HFFc6 (cell line): Measurements from ENCODE around the gene RS1. TPM values are rescaled to one million over a fixed set of nuclear protein-coding genes. Genes with fewer than 3 reads are reported as not detected.

Experiments
- DNase-seq: peaks from one replicate; pipeline ENCODE4 v3.0.0-alpha.2; 2018
- H3K27ac Mint-ChIP-seq: 2 replicates; pipeline ENCODE4 v1.8.0; 2020; ENCODE audit warnings: mild to moderate bottlenecking, mixed read lengths
- H3K27me3 Mint-ChIP-seq: 2 replicates; pipeline ENCODE4 v1.8.0; 2021; ENCODE audit warnings: mild to moderate bottlenecking, moderate library complexity, mixed read lengths; ENCODE audit not compliant: insufficient read depth
- H3K36me3 Mint-ChIP-seq: 2 replicates; pipeline ENCODE4 v1.8.0; 2021; ENCODE audit warnings: low read depth, mixed read lengths
- H3K4me1 Mint-ChIP-seq: 2 replicates; pipeline ENCODE4 v1.8.0; 2020; ENCODE audit warnings: low read depth, mixed read lengths
- H3K4me3 Mint-ChIP-seq: 2 replicates; pipeline ENCODE4 v1.8.0; 2020; ENCODE audit warnings: mild to moderate bottlenecking, moderate library complexity, mixed read lengths
- H3K9me3 Mint-ChIP-seq: 2 replicates; pipeline ENCODE4 v1.8.0; 2020; ENCODE audit warnings: mild to moderate bottlenecking, mixed read lengths
- total RNA-seq, 6 experiments: library from RNA; stranded (reverse); fragmentation: NEBNext Ultra II Directional; extraction: Animal tissue kit (Norgen Biotek cat#: 25700); gene quantifications; 2 replicates in 1 of 6; 3 replicates in 5 of 6; pipeline ENCODE4 v1.2.3, GENCODE V29; 2021
- TF ChIP-seq, protein P1 (sequence below): fragments of 200-600 bp; sonication (generic); IDR thresholded peaks from 2 replicates; pipeline ENCODE4 v1.5.0; 2021; ENCODE audit warnings: antibody characterized with exemption, mild to moderate bottlenecking

Gene RS1
- total RNA-seq, 6 experiments from 2014 or later = not detected

DNA sequence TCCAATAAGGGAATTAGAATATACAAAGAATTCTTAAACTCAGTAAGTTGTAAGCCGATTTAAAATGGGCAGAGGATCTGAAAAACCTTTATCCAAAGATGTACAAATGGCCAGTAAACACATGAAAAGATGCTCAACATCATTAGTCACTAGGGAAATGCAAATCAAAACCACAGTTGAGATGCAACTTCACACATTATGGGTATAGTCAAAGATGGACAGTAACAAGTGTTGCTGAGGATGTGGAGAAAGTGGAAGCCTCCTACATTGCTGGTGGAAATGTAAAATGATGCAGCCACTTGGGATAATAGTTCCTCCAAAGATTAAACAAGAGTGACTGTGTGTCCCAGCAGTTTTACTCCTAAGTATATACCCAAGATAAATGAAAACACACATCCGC, 32.6 kb downstream of the RS1 start:
- TF ChIP-seq, protein P1, sequence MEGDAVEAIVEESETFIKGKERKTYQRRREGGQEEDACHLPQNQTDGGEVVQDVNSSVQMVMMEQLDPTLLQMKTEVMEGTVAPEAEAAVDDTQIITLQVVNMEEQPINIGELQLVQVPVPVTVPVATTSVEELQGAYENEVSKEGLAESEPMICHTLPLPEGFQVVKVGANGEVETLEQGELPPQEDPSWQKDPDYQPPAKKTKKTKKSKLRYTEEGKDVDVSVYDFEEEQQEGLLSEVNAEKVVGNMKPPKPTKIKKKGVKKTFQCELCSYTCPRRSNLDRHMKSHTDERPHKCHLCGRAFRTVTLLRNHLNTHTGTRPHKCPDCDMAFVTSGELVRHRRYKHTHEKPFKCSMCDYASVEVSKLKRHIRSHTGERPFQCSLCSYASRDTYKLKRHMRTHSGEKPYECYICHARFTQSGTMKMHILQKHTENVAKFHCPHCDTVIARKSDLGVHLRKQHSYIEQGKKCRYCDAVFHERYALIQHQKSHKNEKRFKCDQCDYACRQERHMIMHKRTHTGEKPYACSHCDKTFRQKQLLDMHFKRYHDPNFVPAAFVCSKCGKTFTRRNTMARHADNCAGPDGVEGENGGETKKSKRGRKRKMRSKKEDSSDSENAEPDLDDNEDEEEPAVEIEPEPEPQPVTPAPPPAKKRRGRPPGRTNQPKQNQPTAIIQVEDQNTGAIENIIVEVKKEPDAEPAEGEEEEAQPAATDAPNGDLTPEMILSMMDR = no peak
- no peaks in the 10 kb centered on the region for H3K9me3 Mint-ChIP-seq
- H3K27ac Mint-ChIP-seq = no peak overlapping the region
- no peaks in the 10 kb centered on the region for H3K36me3 Mint-ChIP-seq
- no peak for DNase-seq
- no peak overlapping the region for H3K4me3 Mint-ChIP-seq
- no peaks in the 10 kb centered on the region for H3K4me1 Mint-ChIP-seq
- H3K27me3 Mint-ChIP-seq = peaks cover 2% of the 10 kb centered on the region; the same call in 1 of the 2 replicates

DNA sequence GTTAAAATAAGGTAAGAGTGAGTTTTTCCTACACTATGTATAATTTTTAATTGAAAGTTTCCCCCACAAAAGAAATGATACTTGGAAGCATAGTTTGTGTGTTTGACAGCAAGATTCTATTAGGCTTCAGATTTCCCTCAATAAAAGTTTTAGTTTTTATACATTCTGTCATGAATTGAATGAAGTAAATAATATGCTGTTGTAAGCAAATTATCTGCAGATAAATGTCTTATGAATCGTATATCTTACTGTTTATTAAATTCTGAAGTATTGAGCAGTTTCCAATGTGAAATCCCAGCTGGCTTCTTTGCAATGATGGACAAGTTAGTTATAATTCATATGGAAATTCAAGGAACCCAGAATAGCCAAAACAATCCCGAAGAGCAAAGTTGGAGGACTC, 33.5 kb downstream of the RS1 start:
- H3K27me3 Mint-ChIP-seq = no peaks in the 10 kb centered on the region
- no peak for DNase-seq
- H3K4me1 Mint-ChIP-seq = no peaks in the 10 kb centered on the region
- H3K36me3 Mint-ChIP-seq = no peaks in the 10 kb centered on the region
- TF ChIP-seq, protein P1 = no peak
- no peak overlapping the region for H3K27ac Mint-ChIP-seq
- H3K4me3 Mint-ChIP-seq = no peak overlapping the region
- no peaks in the 10 kb centered on the region for H3K9me3 Mint-ChIP-seq

DNA sequence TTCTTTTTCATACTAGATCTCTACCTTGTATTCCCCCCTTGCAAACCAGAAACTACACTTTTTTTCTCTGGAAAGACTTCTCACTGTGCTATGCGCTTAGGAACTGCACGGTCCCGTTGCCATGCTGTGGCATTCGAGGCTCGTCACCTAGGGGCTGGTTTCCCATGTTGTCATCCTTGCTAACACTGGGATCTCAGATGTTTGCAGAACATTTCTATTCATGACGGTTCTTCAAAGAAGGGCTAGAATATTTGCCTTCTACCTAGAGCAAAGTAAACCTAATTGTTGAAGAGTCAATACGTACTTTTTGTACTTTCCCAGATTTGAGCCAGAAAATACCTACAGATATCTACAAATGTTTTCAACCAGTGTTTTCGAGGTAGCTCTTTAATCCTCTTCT, 41.0 kb downstream of the RS1 start:
- no peak overlapping the region for H3K4me3 Mint-ChIP-seq
- H3K36me3 Mint-ChIP-seq = no peaks in the 10 kb centered on the region
- no peak for DNase-seq
- no peaks in the 10 kb centered on the region for H3K27me3 Mint-ChIP-seq
- H3K9me3 Mint-ChIP-seq = no peaks in the 10 kb centered on the region
- TF ChIP-seq, protein P1 = no peak
- H3K27ac Mint-ChIP-seq = no peak overlapping the region
- H3K4me1 Mint-ChIP-seq = no peaks in the 10 kb centered on the region

DNA sequence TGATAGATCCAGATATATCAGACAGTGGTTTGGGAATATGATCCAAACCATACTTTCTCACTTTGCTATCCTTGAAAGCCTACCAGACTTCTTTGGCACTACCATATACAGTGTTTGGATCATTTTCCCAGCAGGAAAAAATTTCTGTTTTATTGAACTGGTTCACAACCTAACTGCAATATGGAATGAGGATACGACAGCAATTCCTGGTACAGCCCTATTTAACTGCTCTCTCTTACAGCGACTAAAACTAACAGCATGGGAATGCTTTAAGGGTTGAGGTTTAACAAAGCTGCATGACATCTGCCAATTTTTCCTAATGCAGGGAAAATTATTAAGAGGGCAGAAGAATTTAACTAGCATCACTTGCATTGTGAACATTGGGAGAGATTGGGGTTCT, 47.3 kb downstream of the RS1 start:
- no peak for DNase-seq
- H3K36me3 Mint-ChIP-seq = no peaks in the 10 kb centered on the region
- H3K4me3 Mint-ChIP-seq = no peak overlapping the region
- H3K27ac Mint-ChIP-seq = no peak overlapping the region
- no peaks in the 10 kb centered on the region for H3K9me3 Mint-ChIP-seq
- TF ChIP-seq, protein P1 = no peak
- H3K4me1 Mint-ChIP-seq = no peaks in the 10 kb centered on the region
- no peaks in the 10 kb centered on the region for H3K27me3 Mint-ChIP-seq

DNA sequence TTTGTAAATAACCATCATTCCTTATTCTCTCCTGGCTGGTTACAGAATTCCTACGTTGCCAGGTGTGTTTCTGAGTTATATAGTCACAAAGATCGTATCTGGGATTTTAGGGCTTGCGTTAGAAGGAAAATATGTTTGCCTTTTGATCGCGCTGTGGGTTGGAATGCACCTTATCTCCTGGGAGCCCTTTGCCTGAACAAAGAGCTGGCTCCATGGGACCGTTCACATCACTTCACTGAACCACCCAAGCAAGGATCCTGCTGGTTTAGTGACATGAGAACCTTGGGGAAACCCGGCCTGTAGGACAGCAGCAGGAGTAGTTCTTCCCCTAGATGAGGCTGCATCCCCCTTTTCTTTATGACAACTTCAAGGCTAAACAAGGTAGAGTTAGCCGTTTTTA, 51.6 kb downstream of the RS1 start:
- Mint-ChIP-seq H3K27me3 (no peaks in the 10 kb centered on the region), H3K36me3 (no peaks in the 10 kb centered on the region), H3K9me3 (no peaks in the 10 kb centered on the region), H3K4me3 (no peak overlapping the region), H3K27ac (no peak overlapping the region), H3K4me1 (peaks cover 15% of the 10 kb centered on the region)
- TF ChIP-seq, protein P1 = no peak
- DNase-seq = no peak

DNA sequence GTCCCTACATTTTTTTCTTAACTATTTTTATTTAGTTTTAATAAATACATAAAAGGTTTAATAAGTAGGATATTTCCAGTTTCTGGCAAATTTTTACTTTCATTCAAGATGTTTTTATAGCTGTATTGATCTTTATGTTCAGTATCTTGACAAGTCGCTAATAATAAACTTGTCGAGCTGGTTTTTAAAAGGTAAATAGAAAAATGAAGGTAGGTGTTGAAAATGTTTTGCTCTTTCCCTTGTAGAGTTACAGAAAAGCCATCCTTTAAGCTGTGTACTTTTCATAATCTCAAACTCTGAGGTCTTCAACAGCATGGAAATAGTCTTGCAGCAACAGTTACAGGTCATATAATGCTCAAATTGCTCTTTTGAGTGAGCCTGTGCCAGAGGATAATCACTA, 52.6 kb downstream of the RS1 start:
- H3K9me3 Mint-ChIP-seq = no peaks in the 10 kb centered on the region
- no peak overlapping the region for H3K27ac Mint-ChIP-seq
- H3K4me3 Mint-ChIP-seq = no peak overlapping the region
- no peaks in the 10 kb centered on the region for H3K36me3 Mint-ChIP-seq
- TF ChIP-seq, protein P1 = no peak
- H3K4me1 Mint-ChIP-seq = peaks cover 15% of the 10 kb centered on the region
- no peaks in the 10 kb centered on the region for H3K27me3 Mint-ChIP-seq
- no peak for DNase-seq
